Upper lobe of left lung (tissue), 6 donors: Measurements from ENCODE around the gene TMEM8B. TPM values are rescaled to one million over a fixed set of nuclear protein-coding genes. Genes with fewer than 3 reads are reported as not detected.
A peak's percentile ranks its signal among the peaks of the same experiment; 100 is the strongest.

ENCODE experiments used
- ATAC-seq, 2 donors: fragments of 200-7000 bp; cut with Tn5 transposase; one replicate each; pipeline ENCODE4 v1.9.1; 2022; ENCODE audit warnings: mild to moderate bottlenecking in 2 of 2, moderate library complexity in 2 of 2; ENCODE audit not compliant: low FRiP score in 2 of 2
- DNase-seq, 2 donors: peaks; one replicate each; pipeline ENCODE4 v3.0.0-alpha.2; 2019 to 2020
- H3K27ac ChIP-seq, 4 donors: fragments of 200-600 bp; sonication (generic); one replicate each; pipeline ENCODE4 v1.5.1; 2016 to 2019
- H3K27me3 ChIP-seq, 4 donors: fragments of 200-600 bp; sonication (generic); one replicate each; pipeline ENCODE4 v1.5.1; 2017 to 2019
- H3K36me3 ChIP-seq, 4 donors: fragments of 200-600 bp; sonication (generic); one replicate each; pipeline ENCODE4 v1.5.1; 2016 to 2019
- H3K4me1 ChIP-seq, 4 donors: fragments of 200-600 bp; sonication (generic); one replicate each; pipeline ENCODE4 v1.5.1; 2018 to 2019
- H3K4me3 ChIP-seq, 4 donors: fragments of 200-600 bp; sonication (generic); one replicate each; pipeline ENCODE4 v1.5.1; 2017 to 2019; ENCODE audit warnings: mild to moderate bottlenecking in 2 of 4, moderate library complexity in 1 of 4
- H3K9me3 ChIP-seq, 4 donors: fragments of 200-600 bp; sonication (generic); one replicate each; pipeline ENCODE4 v1.5.1; 2018 to 2019
- CTCF ChIP-seq, 6 experiments: fragments of 450-650 bp in 4 of 6; fragments of 200-600 bp in 2 of 6; sonication (generic) in 2 of 6; IDR thresholded peaks; one replicate each; pipeline ENCODE4 v1.5.1; 2016 to 2019; ENCODE audit warnings: antibody characterized with exemption in 6 of 6
- EP300 ChIP-seq, 4 donors: sonication (generic); formaldehyde crosslinking; IDR thresholded peaks; one replicate each; pipeline ENCODE4 v1.5.1; 2017; ENCODE audit warnings: antibody characterized with exemption in 4 of 4, control low read depth in 2 of 4
- POLR2A ChIP-seq, 4 donors: fragments of 450-650 bp; IDR thresholded peaks; one replicate each; pipeline ENCODE4 v1.5.1; 2016 to 2017; ENCODE audit warnings: antibody characterized with exemption in 4 of 4, mild to moderate bottlenecking in 2 of 4
- POLR2AphosphoS5 ChIP-seq, 2 donors: sonication (generic); formaldehyde crosslinking; IDR thresholded peaks; one replicate each; pipeline ENCODE4 v1.5.1; 2017; ENCODE audit warnings: antibody characterized with exemption in 2 of 2
- WGBS, 2 donors: methylation state at CpG; one replicate each; pipeline ENCODE4 v1.1.5; 2017 to 2018; 5-methylcytosine and 5-hydroxymethylcytosine counted together
- total RNA-seq, 6 donors: library from RNA; depleted of rRNA in 4 of 6; stranded (reverse); fragments of >200 nt in 4 of 6; gene quantifications; one replicate each; pipeline versions ENCODE4 v1.1.0 to v1.2.1, GENCODE V29; 2016 to 2021
- donor health status: DM: no; HTN: no; CAD: no; lungs with moderate emphysema.
- donor health status: DM: no; HTN: yes; CAD: no; lungs with severe emphysema.

Gene TMEM8B
- total RNA-seq, 6 donors from 2014 or later = 6.5 to 21.0 (median 10.0) TPM

GRCh38 chr9:35904338-35904737, 75.3 kb downstream of the TMEM8B start:
- no peak for ATAC-seq
- Histone ChIP-seq H3K4me1 (peaks cover 60 to 67% (median 64%) of the 10 kb centered on the region in 4 donors), H3K27me3 (no peaks in the 10 kb centered on the region), H3K27ac (peak overlapping the region; percentile 94 to 98 (median 95)), H3K4me3 (no peak overlapping the region), H3K9me3 (no peaks in the 10 kb centered on the region), H3K36me3 (no peaks in the 10 kb centered on the region)
- WGBS, 2 donors = 65 to 66% methylated on average over 8 of the region's 8 CpGs
- DNase-seq = peak in 1 of 2 donors; percentile 50
- no peak for TF ChIP-seq POLR2A (IDR thresholded peaks at IDR 0.05)
- no peak for TF ChIP-seq CTCF (IDR thresholded peaks at IDR 0.05)
- TF ChIP-seq POLR2AphosphoS5 (IDR thresholded peaks at IDR 0.05) = no peak
- TF ChIP-seq EP300 (IDR thresholded peaks at IDR 0.05) = no peak

DNA sequence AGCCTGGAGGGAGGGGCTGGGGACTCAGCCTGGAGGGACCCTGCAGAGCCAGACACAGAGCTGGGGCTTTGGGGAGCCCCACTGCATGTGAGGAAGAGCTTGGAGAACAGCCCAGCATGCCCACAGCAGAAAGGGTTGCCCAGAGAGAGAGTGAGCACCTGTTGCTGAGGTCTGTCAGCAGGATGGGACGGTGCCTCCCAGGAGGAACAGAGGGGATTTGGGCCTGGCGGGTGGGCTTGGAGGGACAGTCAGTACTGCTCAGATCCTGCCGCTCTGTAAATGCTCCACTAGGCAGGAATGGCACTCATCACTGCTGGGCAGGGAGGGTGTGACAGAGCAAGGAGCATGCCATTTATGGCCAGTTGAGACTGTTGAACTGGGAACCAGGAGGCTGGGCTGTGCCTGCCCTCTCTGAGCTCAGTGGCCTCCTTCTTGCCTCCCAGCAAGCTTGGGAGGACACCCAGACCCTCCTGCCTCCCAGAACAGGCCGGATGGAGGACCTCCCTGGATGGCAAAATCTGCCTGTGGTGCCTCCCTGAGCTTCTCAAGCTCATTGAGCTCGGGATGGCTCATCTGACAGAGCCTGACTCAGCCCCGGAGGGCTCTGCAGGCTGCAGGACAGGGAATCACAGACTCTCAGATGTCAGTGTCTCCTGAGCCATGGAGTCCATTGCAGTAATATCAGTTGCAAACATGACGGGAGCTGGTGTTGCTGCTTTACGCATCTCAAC, 76.2 kb downstream of the TMEM8B start:
- H3K27ac ChIP-seq = peak overlapping the region; percentile 94 to 98 (median 95)
- H3K36me3 ChIP-seq = no peaks in the 10 kb centered on the region
- TF ChIP-seq POLR2A (IDR thresholded peaks at IDR 0.05) (no peak), CTCF (IDR thresholded peaks at IDR 0.05) (no peak), EP300 (IDR thresholded peaks at IDR 0.05) (no peak), POLR2AphosphoS5 (IDR thresholded peaks at IDR 0.05) (no peak)
- H3K4me1 ChIP-seq = peaks cover 69 to 76% (median 72%) of the 10 kb centered on the region in 4 donors
- ATAC-seq (no peak), DNase-seq (no peak)
- no peaks in the 10 kb centered on the region for H3K9me3 ChIP-seq
- H3K27me3 ChIP-seq = no peaks in the 10 kb centered on the region
- 58 to 74% methylated on average over 7 to 8 of the region's 8 CpGs for WGBS, 2 donors
- H3K4me3 ChIP-seq = no peak overlapping the region

DNA sequence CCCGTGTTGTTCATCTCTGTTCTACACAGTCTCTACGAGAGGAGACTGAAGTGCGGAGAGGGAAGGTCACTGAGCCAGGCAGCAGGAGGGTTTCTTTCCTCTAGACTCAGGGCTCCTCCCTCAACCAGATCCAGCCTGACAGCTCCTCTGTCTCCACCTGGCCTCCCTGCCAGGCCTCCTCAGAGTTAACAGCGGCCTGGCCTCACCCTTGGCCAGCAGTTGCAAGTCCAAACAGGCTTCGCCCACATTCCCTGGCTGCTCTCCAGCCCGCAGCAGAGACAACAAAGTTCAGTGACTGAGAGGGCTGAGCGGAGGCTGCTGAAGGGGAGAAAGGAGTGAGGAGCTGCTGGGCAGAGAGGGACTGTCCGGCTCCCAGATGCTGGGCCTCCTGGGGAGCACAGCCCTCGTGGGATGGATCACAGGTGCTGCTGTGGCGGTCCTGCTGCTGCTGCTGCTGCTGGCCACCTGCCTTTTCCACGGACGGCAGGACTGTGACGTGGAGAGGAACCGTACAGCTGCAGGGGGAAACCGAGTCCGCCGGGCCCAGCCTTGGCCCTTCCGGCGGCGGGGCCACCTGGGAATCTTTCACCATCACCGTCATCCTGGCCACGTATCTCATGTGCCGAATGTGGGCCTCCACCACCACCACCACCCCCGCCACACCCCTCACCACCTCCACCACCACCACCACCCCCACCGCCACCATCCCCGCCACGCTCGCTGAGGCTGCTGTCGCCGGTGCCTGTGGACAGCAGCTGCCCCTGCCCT, 77.1 kb downstream of the TMEM8B start, which contains the start of gene HRCT1:
HRCT1 (plus strand) TSS at position 291 of the 768 bp plus-strand sequence; CDS start at position 377, 86 bp downstream.
- TF ChIP-seq POLR2AphosphoS5 (IDR thresholded peaks at IDR 0.05) (peak; percentile 84 to 88), POLR2A (IDR thresholded peaks at IDR 0.05) (peak in 2 of 4 donors; percentile 40 to 54), CTCF (IDR thresholded peaks at IDR 0.05) (no peak), EP300 (IDR thresholded peaks at IDR 0.05) (peak in 1 of 4 donors; percentile 88)

GRCh38 chr9:35906923-35907699, 78.1 kb downstream of the TMEM8B start:
- DNase-seq (peak; percentile 56 to 85), ATAC-seq (peak; percentile 79 to 85)
- TF ChIP-seq CTCF (IDR thresholded peaks at IDR 0.05) (peak in 1 of 6 experiments; percentile 9), POLR2A (IDR thresholded peaks at IDR 0.05) (peak in 3 of 4 donors; percentile 10 to 43 (median 19)), POLR2AphosphoS5 (IDR thresholded peaks at IDR 0.05) (peak; percentile 56 to 67), EP300 (IDR thresholded peaks at IDR 0.05) (peak in 1 of 4 donors; percentile 20)
- Histone ChIP-seq H3K4me1 (peaks cover 72 to 90% (median 88%) of the 10 kb centered on the region in 4 donors), H3K27ac (peak overlapping the region; percentile 94 to 98 (median 95)), H3K36me3 (no peaks in the 10 kb centered on the region), H3K4me3 (peak overlapping the region in 3 of 4 donors; percentile 0 to 41 (median 22)), H3K9me3 (no peaks in the 10 kb centered on the region), H3K27me3 (no peaks in the 10 kb centered on the region)
- 23 to 35% methylated on average over 9 to 13 of the region's 14 CpGs for WGBS, 2 donors

More for the DNA sequence above, 77.1 kb downstream of the TMEM8B start, which contains the start of gene HRCT1:
- Histone ChIP-seq H3K4me1 (peaks cover 72 to 85% (median 79%) of the 10 kb centered on the region in 4 donors), H3K9me3 (no peaks in the 10 kb centered on the region), H3K36me3 (no peaks in the 10 kb centered on the region), H3K27me3 (no peaks in the 10 kb centered on the region), H3K27ac (peak within 1 kb of the TSS; percentile 94 to 98 (median 95)), H3K4me3 (peak within 1 kb of the TSS in 3 of 4 donors; percentile 10 to 41 (median 37))
- DNase-seq (peak; percentile 75 to 94), ATAC-seq (peak; percentile 77 to 84)
- WGBS, 2 donors = 43 to 48% methylated on average over 19 to 23 of the region's 30 CpGs
